ENCODE measurements around the gene ARL14EPL. TPM values are rescaled to one million over a fixed set of nuclear protein-coding genes. Genes with fewer than 3 reads are reported as not detected.

The ARL14EPL gene
- total RNA-seq, 1 experiment from 2014 or later: not detected

- TF ChIP-seq TCF7 (CRISPR knock-in tag; IDR thresholded peaks at IDR 0.05; ENCODE audit: low read depth): no peak
- no peak for TF ChIP-seq ATF3 (CRISPR knock-in tag; conservative IDR thresholded peaks at IDR 0.05)
- TF ChIP-seq FOXK1 (CRISPR knock-in tag; IDR thresholded peaks at IDR 0.05): no peak
- no peak for TF ChIP-seq CREB1 (CRISPR knock-in tag; IDR thresholded peaks at IDR 0.05)
- no peak for TF ChIP-seq SP1 (CRISPR knock-in tag; conservative IDR thresholded peaks at IDR 0.05)
- no peak for TF ChIP-seq GRHL2 (CRISPR knock-in tag; IDR thresholded peaks at IDR 0.05; ENCODE audit: insufficient replicate concordance, severe bottlenecking)
- no peak for TF ChIP-seq ERG (CRISPR knock-in tag; IDR thresholded peaks at IDR 0.05)
- no peak for TF ChIP-seq NFATC4 (CRISPR knock-in tag; IDR thresholded peaks at IDR 0.05)
- TF ChIP-seq ZNF263 (CRISPR knock-in tag; IDR thresholded peaks at IDR 0.05; ENCODE audit: low read depth): no peak
- TF ChIP-seq SOX15 (CRISPR knock-in tag; IDR thresholded peaks at IDR 0.05): no peak
- no peak for TF ChIP-seq ZSCAN18 (CRISPR knock-in tag; IDR thresholded peaks at IDR 0.05)
- no peak for TF ChIP-seq ELF4 (CRISPR knock-in tag; IDR thresholded peaks at IDR 0.05; ENCODE audit: low read depth)
- no peak for TF ChIP-seq NR3C1 (CRISPR knock-in tag; conservative IDR thresholded peaks at IDR 0.05; ENCODE audit: low read depth)
These were observed 39.4 kb upstream of the ARL14EPL start (continued) for GRCh38 chr5:115992848-115993350.

GRCh38 chr5:115995351-115995750 lies 36.9 kb upstream of the ARL14EPL start:
- no peaks in the 10 kb centered on the region for H3K36me3 Mint-ChIP-seq
- H3K4me1 Mint-ChIP-seq: no peaks in the 10 kb centered on the region
- POLR2A ChIA-PET: no interaction called here
- H3K27me3 Mint-ChIP-seq (ENCODE audit: low read depth): no peaks in the 10 kb centered on the region
- no peak for ATAC-seq
- H3K27ac Mint-ChIP-seq: no peak overlapping the region
- CTCF ChIA-PET: no interaction called here
- no peak for TF ChIP-seq ZNF423 (CRISPR knock-in tag; IDR thresholded peaks at IDR 0.05)
- no peak for TF ChIP-seq TEAD4 (CRISPR knock-in tag; IDR thresholded peaks at IDR 0.05)
- TF ChIP-seq ERG (CRISPR knock-in tag; IDR thresholded peaks at IDR 0.05): no peak
- TF ChIP-seq GABPB1 (CRISPR knock-in tag; IDR thresholded peaks at IDR 0.05): no peak
- TF ChIP-seq ATF2 (CRISPR knock-in tag; IDR thresholded peaks at IDR 0.05; ENCODE audit: borderline replicate concordance, low read depth): no peak
- TF ChIP-seq JAZF1 (CRISPR knock-in tag; IDR thresholded peaks at IDR 0.05): no peak
- TF ChIP-seq HMGA2 (CRISPR knock-in tag; IDR thresholded peaks at IDR 0.05): no peak
- TF ChIP-seq RELA (CRISPR knock-in tag; IDR thresholded peaks at IDR 0.05; ENCODE audit: borderline replicate concordance): no peak
- no peak for DNase-seq (ENCODE audit: low spot score)
- H3K4me3 Mint-ChIP-seq: no peak overlapping the region
- no peaks in the 10 kb centered on the region for H3K9me3 Mint-ChIP-seq
